ENCODE measurements around the gene PADI4.

PADI4 gene

DNA sequence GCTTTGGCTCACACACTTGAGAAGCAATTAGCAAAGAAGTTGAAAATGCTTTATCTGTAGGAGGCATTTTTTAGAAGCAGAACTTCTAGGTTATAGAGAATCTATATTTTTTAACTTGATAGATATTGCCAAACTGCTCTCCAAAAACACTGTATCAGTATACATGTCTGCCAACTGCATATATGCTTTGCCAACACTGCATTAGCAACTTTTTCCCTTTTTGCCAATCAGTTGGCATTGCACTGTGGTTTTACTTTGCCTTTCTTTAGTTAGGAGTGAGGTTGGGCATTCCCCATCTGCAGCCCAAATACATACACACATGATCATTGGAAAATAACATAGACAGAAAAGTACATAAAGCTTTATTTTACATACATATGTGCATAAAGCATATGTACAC is 44.1 kb upstream of the PADI4 start:
- TF ChIP-seq CTCF (IDR thresholded peaks at IDR 0.05): no peak

GRCh38 chr1:17264470-17264869 is 43.5 kb upstream of the PADI4 start:
- no peaks in the 10 kb centered on the region for H3K4me1 ChIP-seq (ENCODE audit: control insufficient read depth in 1 of 2, insufficient read depth in 1 of 2, low read depth in 1 of 2, low read length in 1 of 2)
- no peak for TF ChIP-seq CTCF (IDR thresholded peaks at IDR 0.05)
- no peaks in the 10 kb centered on the region for H3K9me3 ChIP-seq
- no peaks in the 10 kb centered on the region for H3K36me3 ChIP-seq
- no peak overlapping the region for H3K27ac ChIP-seq
- H3K27me3 ChIP-seq: no peaks in the 10 kb centered on the region
- no peak overlapping the region for H3K4me3 ChIP-seq (ENCODE audit: low read depth in 1 of 2, low read length in 1 of 2)

More for the DNA sequence above, 44.1 kb upstream of the PADI4 start:
- Histone ChIP-seq H3K4me3 (ENCODE audit: low read depth in 1 of 2, low read length in 1 of 2) (no peak overlapping the region), H3K27ac (no peak overlapping the region), H3K9me3 (no peaks in the 10 kb centered on the region), H3K36me3 (no peaks in the 10 kb centered on the region), H3K4me1 (ENCODE audit: control insufficient read depth in 1 of 2, insufficient read depth in 1 of 2, low read depth in 1 of 2, low read length in 1 of 2) (no peaks in the 10 kb centered on the region), H3K27me3 (no peaks in the 10 kb centered on the region)

DNA sequence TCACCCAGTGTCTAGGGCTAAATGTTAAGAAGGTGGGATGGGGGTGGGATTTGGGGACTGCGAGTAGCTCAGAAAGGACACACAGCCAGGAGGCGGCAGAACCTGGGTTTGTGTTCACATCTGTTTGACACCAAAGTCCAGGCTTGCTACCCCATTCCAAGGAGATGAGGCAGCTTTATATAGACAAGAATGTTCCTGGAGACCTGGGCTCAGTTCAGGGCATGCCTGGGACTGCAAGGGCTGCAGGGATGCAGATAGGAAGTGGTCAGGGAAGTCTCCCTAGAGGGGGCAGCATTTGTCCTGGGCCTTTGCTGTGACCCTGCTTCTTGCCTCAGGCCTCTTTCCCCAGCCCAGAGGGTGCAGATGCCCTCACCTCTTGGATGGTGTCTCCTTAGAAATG is 42.8 kb upstream of the PADI4 start:
- Histone ChIP-seq H3K27ac (no peak overlapping the region), H3K4me3 (ENCODE audit: low read depth in 1 of 2, low read length in 1 of 2) (no peak overlapping the region), H3K4me1 (ENCODE audit: control insufficient read depth in 1 of 2, insufficient read depth in 1 of 2, low read depth in 1 of 2, low read length in 1 of 2) (no peaks in the 10 kb centered on the region), H3K9me3 (no peaks in the 10 kb centered on the region), H3K36me3 (no peaks in the 10 kb centered on the region), H3K27me3 (no peaks in the 10 kb centered on the region)
- TF ChIP-seq CTCF (IDR thresholded peaks at IDR 0.05): no peak

DNA sequence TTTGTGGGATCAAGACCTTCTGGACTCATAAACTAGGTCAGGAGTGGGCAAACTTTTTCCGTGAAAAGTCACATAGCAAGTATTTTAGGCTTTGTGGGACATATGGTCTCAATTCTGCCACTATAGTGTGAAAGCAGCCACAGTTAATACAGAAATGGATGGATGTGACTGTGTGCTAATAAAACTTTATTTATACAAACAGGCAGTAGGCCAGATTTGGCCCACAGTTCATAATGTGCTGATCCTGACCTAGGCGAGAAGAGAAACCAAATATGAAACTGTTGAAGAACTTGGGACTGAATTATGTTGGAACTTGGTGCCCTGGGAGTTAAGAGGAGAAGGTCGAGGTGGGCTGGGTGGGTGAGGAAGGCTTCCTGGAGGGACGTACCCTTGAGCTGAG is 42.0 kb upstream of the PADI4 start:
- no peak overlapping the region for H3K4me3 ChIP-seq (ENCODE audit: low read depth in 1 of 2, low read length in 1 of 2)
- no peaks in the 10 kb centered on the region for H3K4me1 ChIP-seq (ENCODE audit: control insufficient read depth in 1 of 2, insufficient read depth in 1 of 2, low read depth in 1 of 2, low read length in 1 of 2)
- H3K27ac ChIP-seq: no peak overlapping the region
- TF ChIP-seq CTCF (IDR thresholded peaks at IDR 0.05): no peak
- H3K9me3 ChIP-seq: no peaks in the 10 kb centered on the region
- H3K36me3 ChIP-seq: no peaks in the 10 kb centered on the region
- H3K27me3 ChIP-seq: no peaks in the 10 kb centered on the region

GRCh38 chr1:17270891-17271765 is 36.9 kb upstream of the PADI4 start:
- Histone ChIP-seq H3K9me3 (no peaks in the 10 kb centered on the region), H3K4me1 (ENCODE audit: control insufficient read depth in 1 of 2, insufficient read depth in 1 of 2, low read depth in 1 of 2, low read length in 1 of 2) (peaks cover 16 to 20% of the 10 kb centered on the region in 2 experiments), H3K36me3 (no peaks in the 10 kb centered on the region), H3K27me3 (no peaks in the 10 kb centered on the region), H3K4me3 (ENCODE audit: low read depth in 1 of 2, low read length in 1 of 2) (no peak overlapping the region), H3K27ac (no peak overlapping the region)
- TF ChIP-seq CTCF (IDR thresholded peaks at IDR 0.05): no peak
